ENCODE results near the gene CD2AP. TPM values are rescaled to one million over a fixed set of nuclear protein-coding genes. Genes with fewer than 3 reads are reported as not detected.

The CD2AP gene
- total and polyA plus RNA-seq, 9 of the 15 experiments (the other 6 are each of a cell fraction or from before 2014, with no cell fraction given), result 9.4 to 69.7 (median 38.7) TPM

GRCh38 chr6:47477497-47478232 lies at the start of gene CD2AP (continued):
- TF ChIP-seq ZMIZ1 (IDR thresholded peaks at IDR 0.05; ENCODE audit: low read depth in 2 of 2, low read length in 2 of 2), result peak in 1 of 2 experiments; percentile 58; a peak in 1 of 4 replicates
- no peak for TF ChIP-seq ZNF217 (CRISPR knock-in tag; IDR thresholded peaks at IDR 0.05)
- TF ChIP-seq ZNF830 (CRISPR knock-in tag; IDR thresholded peaks at IDR 0.05), result 0 out of 2 replicates have a peak, but pooled peaks have one; percentile 66
- TF ChIP-seq ZNF12 (CRISPR knock-in tag; IDR thresholded peaks at IDR 0.05), result no peak
- peak; percentile 96 for TF ChIP-seq ATF7 (IDR thresholded peaks at IDR 0.05)
- TF ChIP-seq SIN3B (IDR thresholded peaks at IDR 0.05; ENCODE audit: low read depth), result peak; percentile 40; the same call in 1 of the 2 replicates
- peak; percentile 79 for TF ChIP-seq VEZF1 (CRISPR knock-in tag; IDR thresholded peaks at IDR 0.05)
